SU-DHL-6 (cell line): ENCODE results near the gene ST6GAL2.

Experiments
- H2AFZ ChIP-seq: fragments of 200-600 bp; sonication (generic); 2 replicates; pipeline ENCODE4 v1.6.1; 2014; ENCODE audit warnings: low read depth, mild to moderate bottlenecking, moderate library complexity, mixed read lengths, antibody characterized with exemption, low read length; ENCODE audit not compliant: severe bottlenecking
- H3F3A ChIP-seq: fragments of 200-600 bp; shearing (Covaris generic); 2 replicates; pipeline ENCODE4 v1.6.0; 2016; ENCODE audit warnings: antibody characterized with exemption, mild to moderate bottlenecking; ENCODE audit not compliant: insufficient read depth
- H3K27ac ChIP-seq: fragments of 200-600 bp; sonication (generic); 2 replicates; pipeline ENCODE4 v1.5.1; 2016; ENCODE audit warnings: low read depth, mild to moderate bottlenecking, low read length, moderate library complexity, mixed read lengths
- H3K27me3 ChIP-seq: fragments of 200-600 bp; sonication (generic), shearing (Covaris generic); 2 replicates; pipeline ENCODE4 v1.6.0; 2014; ENCODE audit warnings: mild to moderate bottlenecking, low read length
- H3K36me3 ChIP-seq: fragments of 200-600 bp; sonication (generic); 2 replicates; pipeline ENCODE4 v1.6.1; 2014; ENCODE audit warnings: mild to moderate bottlenecking, low read length, mixed read lengths
- H3K4me2 ChIP-seq: fragments of 300-600, 200-600 bp; shearing (Covaris generic), sonication (generic); 2 replicates; pipeline ENCODE4 v1.6.0; 2014; ENCODE audit warnings: low read length, low read depth, mild to moderate bottlenecking; ENCODE audit not compliant: poor library complexity, severe bottlenecking
- H3K4me3 ChIP-seq: fragments of 200-600 bp; sonication (generic); 2 replicates; pipeline ENCODE4 v1.5.1; 2014; ENCODE audit warnings: antibody characterized with exemption, low read length, mild to moderate bottlenecking, mixed read lengths; ENCODE audit not compliant: insufficient read depth, poor library complexity, severe bottlenecking
- H3K79me2 ChIP-seq: fragments of 200-600 bp; sonication (generic); 2 replicates; pipeline ENCODE4 v1.6.1; 2014; ENCODE audit warnings: mild to moderate bottlenecking, low read length, moderate library complexity; ENCODE audit not compliant: insufficient read depth
- H3K9ac ChIP-seq: fragments of 200-600 bp; sonication (generic); 2 replicates; pipeline ENCODE4 v1.7.0; 2014; ENCODE audit warnings: mild to moderate bottlenecking, low read length
- H3K9me2 ChIP-seq: fragments of 200-600 bp; sonication (generic); replicated peaks from 2 replicates; pipeline ENCODE4 v1.6.1; 2014; ENCODE audit warnings: low read length; ENCODE audit not compliant: insufficient read depth
- H3K9me3 ChIP-seq: fragments of 200-600 bp; sonication (generic); 2 replicates; pipeline ENCODE4 v1.6.1; 2014; ENCODE audit warnings: low read length, mixed read lengths; ENCODE audit not compliant: insufficient read depth
- H4K20me1 ChIP-seq: fragments of 200-600 bp; sonication (generic); 2 replicates; pipeline ENCODE4 v1.6.1; 2014; ENCODE audit warnings: low read depth, mild to moderate bottlenecking, antibody characterized with exemption, low read length, moderate library complexity, mixed read lengths
- CTCF ChIP-seq: fragments of 200-600 bp; sonication (generic); IDR thresholded peaks from one replicate; pipeline ENCODE4 v1.5.1; 2017; ENCODE audit warnings: antibody characterized with exemption, mild to moderate bottlenecking, low read length, moderate library complexity; ENCODE audit not compliant: insufficient read depth, poor library complexity, severe bottlenecking
- EZH2phosphoT487 ChIP-seq: fragments of 200-600 bp; sonication (generic), shearing (Covaris generic); conservative IDR thresholded peaks from 2 replicates; pipeline ENCODE4 v1.6.1; 2018; ENCODE audit warnings: mild to moderate bottlenecking, antibody characterized with exemption, low read length, moderate library complexity, mixed read lengths

Gene ST6GAL2

GRCh38 chr2:106858810-106859209 is 27.2 kb downstream of the ST6GAL2 start:
- no peaks in the 10 kb centered on the region for H3K27me3 ChIP-seq
- no peak overlapping the region for H3K4me2 ChIP-seq
- H3K4me3 ChIP-seq = no peak overlapping the region
- H3K9ac ChIP-seq = no peak overlapping the region
- no peaks in the 10 kb centered on the region for H4K20me1 ChIP-seq
- H3K9me2 ChIP-seq = no peaks in the 10 kb centered on the region
- no peaks in the 10 kb centered on the region for H3F3A ChIP-seq
- H3K36me3 ChIP-seq = no peaks in the 10 kb centered on the region
- no peak overlapping the region for H2AFZ ChIP-seq
- H3K9me3 ChIP-seq = no peaks in the 10 kb centered on the region
- no peak overlapping the region for H3K27ac ChIP-seq
- no peaks in the 10 kb centered on the region for H3K79me2 ChIP-seq
- TF ChIP-seq EZH2phosphoT487 (no peak), CTCF (no peak)

- Histone ChIP-seq H3K9me3 (no peaks in the 10 kb centered on the region), H3K9ac (no peak overlapping the region), H3K4me3 (no peak overlapping the region), H3K4me2 (no peak overlapping the region), H3K36me3 (no peaks in the 10 kb centered on the region), H3K9me2 (no peaks in the 10 kb centered on the region), H2AFZ (no peak overlapping the region), H3K27me3 (no peaks in the 10 kb centered on the region), H3F3A (no peaks in the 10 kb centered on the region), H3K27ac (no peak overlapping the region), H4K20me1 (no peaks in the 10 kb centered on the region), H3K79me2 (no peaks in the 10 kb centered on the region)
- no peak for TF ChIP-seq EZH2phosphoT487
- TF ChIP-seq CTCF = no peak
Observed at GRCh38 chr2:106857882-106858478, 28.0 kb downstream of the ST6GAL2 start.

- Histone ChIP-seq H3K79me2 (no peaks in the 10 kb centered on the region), H4K20me1 (no peaks in the 10 kb centered on the region), H3K36me3 (no peaks in the 10 kb centered on the region), H3K9me3 (no peaks in the 10 kb centered on the region), H3K4me2 (no peak overlapping the region), H3K9me2 (no peaks in the 10 kb centered on the region), H3F3A (no peaks in the 10 kb centered on the region), H3K27me3 (no peaks in the 10 kb centered on the region), H3K27ac (no peak overlapping the region), H3K4me3 (no peak overlapping the region), H3K9ac (no peak overlapping the region), H2AFZ (no peak overlapping the region)
- TF ChIP-seq EZH2phosphoT487 (no peak), CTCF (no peak)
Observed at GRCh38 chr2:106853631-106854030, 32.3 kb downstream of the ST6GAL2 start.
